LoVo (cell line): ENCODE measurements around the gene FAN1.

ENCODE experiments used
- DNase-seq: peaks from one replicate; pipeline ENCODE4 v3.0.0-alpha.2; 2016; ENCODE audit warnings: low spot score

The FAN1 gene

GRCh38 chr15:30921106-30921505 lies 17.4 kb downstream of the FAN1 start:
- DNase-seq = no peak

- no peak for DNase-seq
These were observed 18.2 kb downstream of the FAN1 start for GRCh38 chr15:30921781-30922479.

DNA sequence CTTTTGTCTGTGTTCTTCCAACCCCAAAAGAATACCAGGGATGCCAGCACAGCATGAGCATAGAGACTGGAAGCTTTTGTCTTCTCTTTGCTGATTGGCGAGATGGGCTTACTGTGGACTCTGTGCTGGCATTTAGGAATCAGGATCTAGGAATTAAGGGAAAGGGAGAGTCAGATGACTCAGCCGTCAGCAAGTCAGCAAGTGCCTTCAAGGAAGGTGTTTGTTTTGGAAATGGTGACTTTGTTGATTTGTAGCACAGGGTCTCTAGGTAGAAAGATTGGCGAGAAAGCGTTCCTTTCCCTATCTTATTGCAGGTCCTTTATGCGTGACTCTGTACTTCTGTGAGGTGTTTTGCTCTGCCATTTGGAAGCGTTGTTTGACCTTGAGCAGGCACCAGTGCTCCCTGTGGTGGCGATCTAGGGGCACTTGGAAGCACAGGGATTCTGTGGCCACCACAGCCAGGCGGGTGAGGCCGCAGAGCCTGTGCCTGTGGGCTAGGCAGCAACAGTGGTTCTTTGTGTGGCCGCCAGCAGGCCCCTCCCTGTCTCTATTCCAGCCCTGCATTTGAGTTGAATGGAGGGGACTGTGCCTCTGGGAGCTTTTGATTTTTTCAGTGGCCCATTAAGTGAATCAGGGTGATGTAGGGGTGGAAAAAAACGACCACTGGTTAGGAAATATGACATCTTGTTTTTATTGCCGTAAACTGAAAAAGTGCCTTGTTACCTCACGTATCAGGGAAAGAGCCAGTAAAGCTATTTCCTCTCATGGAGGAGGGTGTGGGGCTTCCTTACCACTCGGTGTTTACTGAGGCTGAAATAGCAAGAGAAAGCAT lies 19.0 kb downstream of the FAN1 start:
- DNase-seq = no peak

GRCh38 chr15:30923429-30923828 lies 19.7 kb downstream of the FAN1 start:
- no peak for DNase-seq

- no peak for DNase-seq
These were observed 20.6 kb downstream of the FAN1 start for GRCh38 chr15:30924353-30924752.

- DNase-seq = no peak
These were observed 22.0 kb downstream of the FAN1 start for GRCh38 chr15:30925686-30926085.

- DNase-seq = no peak
These were observed 22.4 kb downstream of the FAN1 start for GRCh38 chr15:30926161-30926560.

- DNase-seq = no peak
These were observed 23.5 kb downstream of the FAN1 start for GRCh38 chr15:30927148-30927761.

DNA sequence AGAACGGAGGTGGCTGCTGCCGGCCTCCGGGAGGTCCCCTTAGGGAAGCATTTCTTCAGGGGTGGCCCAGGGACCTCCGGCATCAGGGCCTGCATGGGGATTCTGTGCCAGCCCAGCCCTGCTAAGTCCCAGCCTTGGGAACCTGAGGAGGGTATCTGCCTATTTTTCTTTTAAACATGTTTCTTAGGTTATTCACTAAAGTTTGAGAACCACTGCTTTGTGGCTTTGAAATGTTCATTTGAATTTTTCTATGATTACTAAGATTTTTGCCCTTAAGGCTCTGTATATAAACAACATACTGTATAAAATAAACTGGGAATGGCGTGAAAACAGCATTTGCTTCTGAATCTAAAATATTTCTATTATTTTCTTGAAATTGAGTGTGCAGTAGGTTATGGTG lies 24.4 kb downstream of the FAN1 start:
- no peak for DNase-seq

DNA sequence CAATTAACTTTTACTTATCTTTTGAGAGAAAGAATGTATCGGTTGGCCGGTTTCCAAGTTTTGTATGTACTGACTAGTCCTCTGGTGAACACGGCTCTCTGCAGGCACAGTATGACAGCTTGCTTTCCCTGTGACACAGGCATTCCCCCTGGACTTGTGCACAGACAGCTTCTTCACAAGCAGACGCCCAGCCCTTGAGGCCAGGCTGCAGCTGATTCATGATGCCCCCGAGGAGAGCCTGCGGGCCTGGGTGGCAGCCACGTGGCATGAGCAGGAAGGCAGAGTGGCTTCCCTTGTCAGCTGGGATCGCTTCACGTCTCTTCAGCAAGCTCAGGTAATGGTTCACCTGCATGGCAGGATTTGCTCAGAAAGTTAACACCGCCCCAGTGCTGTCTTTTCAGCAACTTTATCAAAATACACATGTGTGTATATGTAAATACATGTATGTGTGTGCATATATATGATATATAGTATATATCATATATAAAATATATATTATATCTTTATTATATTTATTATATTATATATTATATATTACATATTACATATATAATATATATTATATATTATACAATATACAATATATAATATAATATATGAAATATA lies 25.5 kb downstream of the FAN1 start:
- no peak for DNase-seq

DNA sequence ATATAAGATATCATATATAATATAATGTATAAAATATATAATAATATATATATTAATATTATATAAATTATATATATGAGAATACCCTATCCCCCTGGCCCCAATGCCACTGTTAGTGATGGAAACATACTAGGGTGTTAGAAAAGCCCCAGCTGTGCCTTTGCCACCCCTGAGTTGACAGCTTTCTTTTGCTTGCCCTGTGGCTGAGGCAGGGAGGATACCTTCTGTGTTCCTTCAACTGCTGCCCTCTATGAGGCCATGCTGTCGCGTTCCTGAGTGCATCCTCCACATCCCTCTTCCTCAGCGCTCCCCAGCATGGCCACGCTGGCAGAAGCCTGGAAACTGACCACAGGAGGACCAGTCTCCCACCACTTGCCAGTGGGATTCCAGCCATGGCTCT lies 26.3 kb downstream of the FAN1 start:
- no peak for DNase-seq

GRCh38 chr15:30930422-30930821 lies 26.7 kb downstream of the FAN1 start:
- DNase-seq = no peak

- no peak for DNase-seq
These were observed 29.6 kb downstream of the FAN1 start for GRCh38 chr15:30933293-30933692.

DNA sequence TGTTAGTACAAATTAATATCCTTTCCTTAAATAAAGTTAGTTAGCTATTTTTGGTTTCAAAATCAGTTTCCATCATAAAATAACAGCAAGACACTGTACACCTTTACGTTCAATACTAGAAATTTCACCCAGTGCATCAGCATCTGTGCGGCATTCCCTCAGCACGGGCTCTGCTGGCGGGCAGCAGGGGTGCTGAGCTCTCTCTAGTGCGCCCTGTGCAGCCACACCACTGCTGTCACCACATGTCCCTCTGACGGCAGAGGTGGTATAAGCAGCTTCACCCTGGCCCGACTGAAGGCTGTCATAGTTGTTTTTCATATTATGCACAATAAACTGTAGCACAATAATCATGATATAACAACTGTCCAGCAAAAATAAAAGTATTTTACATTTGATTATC lies 35.4 kb downstream of the FAN1 start:
- DNase-seq = no peak

DNA sequence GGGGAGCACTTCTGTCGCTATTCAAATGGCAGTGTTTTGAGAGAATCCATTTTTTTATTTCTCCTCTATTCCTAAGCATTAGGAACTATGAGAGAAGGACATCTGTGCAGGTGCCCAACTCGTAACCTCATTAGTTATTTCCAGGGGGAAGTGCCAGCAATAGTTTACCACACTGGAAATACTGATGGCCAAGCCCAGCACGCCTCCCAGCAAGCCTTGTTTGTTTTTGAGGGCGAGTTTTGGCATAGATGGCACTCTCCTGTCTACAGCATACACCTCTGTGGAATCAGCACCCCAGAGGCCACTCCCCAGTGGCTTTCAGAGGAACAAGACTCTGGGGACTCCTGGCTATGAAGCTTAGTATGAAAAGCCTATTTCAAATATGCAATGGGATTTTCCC lies 36.6 kb downstream of the FAN1 start:
- peak; percentile 30 for DNase-seq

- DNase-seq = no peak
These were observed 37.8 kb downstream of the FAN1 start for GRCh38 chr15:30941520-30941919.

DNA sequence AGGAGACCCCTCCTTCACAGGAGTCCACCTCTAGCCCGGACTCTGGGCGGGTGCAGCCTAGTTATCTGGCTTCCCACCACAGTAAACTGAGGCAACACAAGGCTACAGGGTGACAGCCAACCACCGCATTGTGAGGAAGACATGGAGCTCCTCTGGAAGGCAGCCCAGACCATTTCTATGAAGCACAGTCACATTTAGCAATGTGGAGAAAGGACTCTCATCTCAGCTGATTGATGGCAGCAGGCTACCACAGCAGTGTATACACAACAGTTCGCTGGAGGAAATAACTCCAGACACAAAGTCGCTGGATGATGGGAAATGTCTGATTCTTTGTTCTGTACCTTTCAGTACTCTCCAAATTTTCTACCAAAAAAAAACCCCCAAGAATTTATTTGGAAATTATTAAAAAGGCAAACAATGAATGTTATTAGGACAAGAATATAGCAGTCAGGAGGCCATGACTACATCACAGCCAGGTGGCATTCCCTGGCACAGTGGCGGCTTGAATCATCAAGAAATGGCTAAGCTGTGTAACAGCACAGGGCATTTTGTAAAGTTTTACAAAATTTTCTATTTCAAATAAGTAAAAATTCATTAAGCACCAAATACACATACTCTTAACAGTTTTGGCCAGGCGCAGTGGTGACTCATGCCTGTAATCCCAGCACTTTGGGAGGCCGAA lies 40.1 kb downstream of the FAN1 start:
- no peak for DNase-seq

DNA sequence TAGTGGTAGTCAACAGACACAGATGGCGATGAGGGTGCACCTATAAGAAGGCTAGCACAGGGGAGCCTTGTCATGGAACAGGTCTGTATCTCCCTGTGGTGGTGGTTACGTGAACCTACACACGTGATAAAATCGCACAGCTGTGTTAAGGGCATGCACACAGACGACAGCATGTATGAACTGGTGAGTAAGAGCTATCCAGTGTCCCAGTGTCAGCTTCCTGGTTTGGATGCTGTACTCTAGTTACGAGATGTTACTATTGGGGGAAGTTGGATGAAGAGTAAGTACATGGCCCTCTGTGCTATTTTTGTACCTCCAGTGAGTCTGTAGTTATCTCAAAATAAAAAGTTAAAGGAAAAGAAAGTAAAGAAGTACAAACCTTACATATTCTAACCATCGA lies 49.5 kb downstream of the FAN1 start:
- DNase-seq = no peak

GRCh38 chr15:30953731-30954378 lies 50.1 kb downstream of the FAN1 start:
- no peak for DNase-seq

DNA sequence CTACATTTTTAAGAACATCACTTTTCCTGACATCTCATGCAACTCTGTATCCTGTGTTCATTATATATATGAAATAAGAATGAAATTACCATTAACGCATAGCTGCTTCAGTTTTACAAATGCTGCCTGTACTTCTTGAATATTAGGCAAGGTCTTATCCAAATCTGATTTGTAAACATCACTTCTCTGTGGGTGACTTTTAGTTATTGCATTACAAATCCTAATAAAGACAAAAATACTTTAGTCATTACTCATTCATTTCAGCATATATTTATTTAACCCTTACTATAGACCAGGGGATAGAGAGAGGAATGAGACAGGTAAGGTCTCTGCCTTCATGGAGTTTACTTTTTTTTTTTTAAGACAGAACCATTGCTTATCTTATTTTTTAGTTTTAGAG lies 51.0 kb downstream of the FAN1 start:
- no peak for DNase-seq

DNA sequence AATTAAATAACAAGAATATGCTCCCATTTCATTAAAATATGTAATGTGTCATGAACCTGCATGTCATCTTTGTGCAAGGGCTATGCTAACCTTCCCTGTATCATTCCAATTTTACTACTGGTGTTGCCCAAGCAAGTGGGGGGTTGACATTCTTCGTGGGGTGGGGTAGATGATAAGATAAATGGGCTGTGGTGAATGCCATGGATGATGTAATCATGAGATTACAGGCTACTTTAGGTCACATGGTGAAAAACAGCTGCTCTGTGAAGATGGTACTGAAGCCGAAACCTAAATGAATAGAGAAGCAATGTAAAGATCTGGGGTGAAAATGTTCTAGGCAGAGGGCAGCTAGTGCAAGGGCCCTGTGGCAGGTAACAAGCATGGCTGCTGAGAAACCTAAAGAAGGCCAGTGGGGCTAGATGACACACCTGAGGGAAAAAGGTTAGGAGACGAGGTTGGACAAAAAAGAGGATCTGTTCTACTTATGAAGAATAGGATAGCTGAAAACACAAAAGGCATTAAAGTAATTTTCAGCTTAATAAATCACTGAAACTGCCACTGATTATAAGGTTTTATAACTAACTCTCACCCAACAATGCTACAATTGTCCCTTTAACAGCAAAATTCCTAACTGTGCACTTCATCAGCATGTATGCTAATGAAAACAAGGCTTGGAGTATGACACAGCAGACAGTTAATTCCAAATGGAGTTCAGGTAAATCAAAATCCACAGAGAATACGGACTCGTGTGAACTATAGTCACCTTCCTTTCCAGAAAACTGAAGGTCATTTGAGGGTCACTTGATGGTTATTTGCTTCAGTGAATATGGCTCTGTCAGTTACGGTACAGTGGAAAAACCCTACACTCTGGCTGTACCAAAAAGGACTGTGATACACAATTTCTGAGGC lies 52.8 kb downstream of the FAN1 start:
- no peak for DNase-seq
